GM13977 (cell line): ENCODE results near the gene CCDC188.

Experiments
- DNase-seq: peaks from one replicate; pipeline ENCODE4 v3.0.0; 2012; ENCODE audit warnings: low spot score
- CTCF ChIP-seq: IDR thresholded peaks from 2 replicates; pipeline ENCODE4 v1.5.1; 2012; ENCODE audit warnings: mild to moderate bottlenecking, control low read depth; ENCODE audit not compliant: insufficient read depth; ENCODE audit errors: extremely low read depth, missing control alignments
- in situ Hi-C: fragments of 300-500 bp; cut with MboI; formaldehyde crosslinking; loops from one replicate; pipeline ENCODE4 v1.12.0; 2022; ENCODE audit warnings: low sequenced_read_pairs, low pct_unique_long_range_greater_than_20kb, mixed read lengths, inconsistent platforms; ENCODE audit not compliant: unreplicated experiment

Gene CCDC188

GRCh38 chr22:20180245-20180630 lies 29.4 kb upstream of the CCDC188 start:
- no peak for DNase-seq
- in situ Hi-C loops = no loop called here
- TF ChIP-seq CTCF = no peak

GRCh38 chr22:20179455-20180244 lies 28.8 kb upstream of the CCDC188 start:
- no peak for TF ChIP-seq CTCF
- no peak for DNase-seq
- in situ Hi-C loops = loop anchor here (10.0 kb wide), 1 partner anchor 55 kb away; no protein-coding TSS in a partner anchor

GRCh38 chr22:20178915-20179227 lies 28.0 kb upstream of the CCDC188 start:
- in situ Hi-C loops = loop anchor here (10.0 kb wide), 1 partner anchor 56 kb away; no protein-coding TSS in a partner anchor
- no peak for DNase-seq
- no peak for TF ChIP-seq CTCF

GRCh38 chr22:20178075-20178914 lies 27.4 kb upstream of the CCDC188 start:
- no peak for DNase-seq
- in situ Hi-C loops = loop anchor here (10.0 kb wide), 1 partner anchor 57 kb away; no protein-coding TSS in a partner anchor
- no peak for TF ChIP-seq CTCF

- in situ Hi-C loops = loop anchor here (10.0 kb wide), 1 partner anchor 57 kb away; no protein-coding TSS in a partner anchor
- no peak for TF ChIP-seq CTCF
- no peak for DNase-seq
Observed at GRCh38 chr22:20177217-20177911, 26.5 kb upstream of the CCDC188 start.

GRCh38 chr22:20176421-20177085 lies 25.7 kb upstream of the CCDC188 start:
- TF ChIP-seq CTCF = no peak
- DNase-seq = no peak
- in situ Hi-C loops = loop anchor here (10.0 kb wide), 1 partner anchor 58 kb away; no protein-coding TSS in a partner anchor
